ENCODE results near the gene EFHB.
"Not testable (repeated sequence)": the region's sequence is repeated elsewhere in the genome, so short reads cannot be mapped to it uniquely, and the experiment has no call there.

The EFHB gene

DNA sequence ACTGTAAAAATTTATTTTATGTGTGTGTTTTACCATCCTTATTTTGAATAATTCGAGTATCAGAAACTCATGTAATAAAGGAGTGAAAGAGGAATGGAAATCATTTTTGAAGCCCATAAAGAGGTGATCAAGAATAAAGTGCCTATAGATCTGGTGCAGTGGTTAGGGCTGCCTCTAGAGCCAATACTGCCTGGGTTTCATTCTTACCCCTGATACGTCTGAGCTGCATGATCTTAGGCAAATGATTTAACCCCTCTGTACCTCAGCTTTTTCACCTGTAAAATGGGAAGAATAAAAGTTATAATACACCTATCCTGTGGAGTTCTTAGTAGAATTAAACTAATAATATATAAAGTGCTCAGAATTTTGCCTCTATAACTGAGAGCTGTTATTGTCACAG is 30.4 kb downstream of the EFHB start:
- no peak overlapping the region for H3K4me3 ChIP-seq (ENCODE audit: low read length)
- TF ChIP-seq, protein P1, sequence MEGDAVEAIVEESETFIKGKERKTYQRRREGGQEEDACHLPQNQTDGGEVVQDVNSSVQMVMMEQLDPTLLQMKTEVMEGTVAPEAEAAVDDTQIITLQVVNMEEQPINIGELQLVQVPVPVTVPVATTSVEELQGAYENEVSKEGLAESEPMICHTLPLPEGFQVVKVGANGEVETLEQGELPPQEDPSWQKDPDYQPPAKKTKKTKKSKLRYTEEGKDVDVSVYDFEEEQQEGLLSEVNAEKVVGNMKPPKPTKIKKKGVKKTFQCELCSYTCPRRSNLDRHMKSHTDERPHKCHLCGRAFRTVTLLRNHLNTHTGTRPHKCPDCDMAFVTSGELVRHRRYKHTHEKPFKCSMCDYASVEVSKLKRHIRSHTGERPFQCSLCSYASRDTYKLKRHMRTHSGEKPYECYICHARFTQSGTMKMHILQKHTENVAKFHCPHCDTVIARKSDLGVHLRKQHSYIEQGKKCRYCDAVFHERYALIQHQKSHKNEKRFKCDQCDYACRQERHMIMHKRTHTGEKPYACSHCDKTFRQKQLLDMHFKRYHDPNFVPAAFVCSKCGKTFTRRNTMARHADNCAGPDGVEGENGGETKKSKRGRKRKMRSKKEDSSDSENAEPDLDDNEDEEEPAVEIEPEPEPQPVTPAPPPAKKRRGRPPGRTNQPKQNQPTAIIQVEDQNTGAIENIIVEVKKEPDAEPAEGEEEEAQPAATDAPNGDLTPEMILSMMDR (conservative IDR thresholded peaks at IDR 0.05; ENCODE audit: low read length) = no peak
- DNase-seq (ENCODE audit: low read depth) = no peak

DNA sequence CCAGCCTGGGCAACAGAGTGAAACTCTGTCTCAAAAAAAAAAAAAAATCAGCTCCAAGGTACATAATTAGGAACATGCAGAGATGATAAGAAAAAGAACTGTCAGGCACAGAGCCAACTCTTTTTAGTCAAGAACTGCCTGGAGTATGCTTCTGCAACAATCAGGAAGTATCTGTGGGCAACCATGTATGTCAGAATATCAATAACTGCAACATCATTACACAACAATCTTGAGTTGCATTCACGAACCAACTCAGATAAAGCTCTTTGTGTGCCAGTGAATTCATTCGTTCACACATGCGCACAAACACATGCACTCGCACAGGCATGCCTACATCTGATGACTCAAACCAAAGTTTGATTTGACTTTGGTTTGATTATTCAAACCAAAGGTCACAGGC is 32.1 kb downstream of the EFHB start:
- TF ChIP-seq, protein P1 (conservative IDR thresholded peaks at IDR 0.05; ENCODE audit: low read length) = no peak
- no peak overlapping the region for H3K4me3 ChIP-seq (ENCODE audit: low read length)
- no peak for DNase-seq (ENCODE audit: low read depth)

DNA sequence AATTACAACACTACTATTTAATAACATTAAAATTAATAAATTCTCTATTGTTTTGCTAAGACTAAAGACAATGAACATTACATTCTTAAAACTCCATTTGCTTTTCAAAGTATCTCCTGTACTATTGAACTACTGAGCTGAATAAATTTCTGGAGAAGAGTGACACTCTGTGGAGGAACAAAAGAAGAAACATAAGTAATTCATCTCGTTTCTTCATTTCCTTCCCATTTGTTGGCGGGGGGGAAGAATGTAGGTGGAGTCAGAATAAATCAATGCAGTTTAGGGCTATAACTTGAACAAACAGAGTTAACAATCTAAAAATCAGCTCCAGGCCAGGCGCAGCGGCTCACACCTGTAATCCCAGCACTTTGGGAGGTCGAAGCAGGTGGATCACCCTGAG is 32.7 kb downstream of the EFHB start:
- TF ChIP-seq, protein P1 (conservative IDR thresholded peaks at IDR 0.05; ENCODE audit: low read length) = no peak
- no peak for DNase-seq (ENCODE audit: low read depth)
- H3K4me3 ChIP-seq (ENCODE audit: low read length) = no peak overlapping the region

DNA sequence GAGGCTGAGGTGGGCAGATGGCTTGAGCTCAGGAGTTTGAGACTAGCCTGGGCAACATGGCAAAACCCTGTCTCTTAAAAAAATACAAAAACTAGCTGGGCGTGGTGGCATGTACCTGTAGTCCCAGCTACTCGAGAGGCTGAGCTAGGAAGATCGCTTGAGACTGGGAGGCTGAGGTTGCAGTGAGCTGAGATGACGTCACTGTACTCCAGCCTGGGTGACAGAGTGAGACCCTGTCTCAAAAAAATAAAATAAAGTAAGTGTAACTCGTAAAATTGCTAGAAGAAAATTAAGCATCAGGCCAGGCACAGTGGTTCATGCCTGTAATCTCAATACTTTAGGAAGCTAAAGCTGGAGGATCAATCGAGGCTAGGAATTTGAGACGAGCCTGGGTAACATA is 34.2 kb downstream of the EFHB start:
- not testable (repeated sequence) for H3K4me3 ChIP-seq (ENCODE audit: low read length); DNase-seq (ENCODE audit: low read depth)

DNA sequence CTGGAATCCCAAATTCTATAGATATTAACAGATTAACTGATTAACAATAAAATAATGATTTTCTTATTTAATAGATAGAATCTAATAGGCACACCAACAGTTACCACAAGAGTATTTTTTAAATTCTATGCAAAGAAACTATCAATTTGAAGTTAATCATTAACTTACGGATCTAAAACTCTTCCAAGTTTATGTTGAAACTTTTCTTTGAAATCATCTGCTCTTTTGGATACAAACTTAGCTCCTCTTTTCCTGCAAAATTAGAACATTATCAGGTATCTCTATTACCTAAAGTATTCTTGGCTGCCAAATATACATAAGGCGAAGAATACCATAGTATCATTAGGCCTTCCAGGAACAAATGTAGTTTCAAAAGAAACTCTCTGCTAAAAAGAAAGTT is 34.8 kb downstream of the EFHB start:
- H3K4me3 ChIP-seq (ENCODE audit: low read length) = no peak overlapping the region
- no peak for DNase-seq (ENCODE audit: low read depth)

DNA sequence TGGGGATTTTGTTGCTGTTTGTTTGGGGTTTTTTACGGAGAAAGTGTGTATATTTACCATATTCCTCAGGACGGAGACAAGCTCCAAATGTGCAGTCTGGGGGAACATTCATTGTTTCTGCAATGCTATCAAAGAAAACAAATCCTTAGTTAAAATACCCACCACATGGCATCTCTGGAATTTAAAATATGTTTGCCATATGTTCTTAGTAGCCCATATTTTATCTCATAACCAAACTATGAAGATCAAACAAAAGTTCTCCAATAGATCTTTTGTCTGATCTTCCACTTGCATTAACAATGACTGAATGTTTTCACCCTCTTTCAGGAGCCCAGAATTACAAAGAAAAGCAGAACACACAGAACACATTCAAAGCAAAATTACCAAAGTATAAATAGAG is 35.3 kb downstream of the EFHB start:
- TF ChIP-seq, protein P1 (conservative IDR thresholded peaks at IDR 0.05; ENCODE audit: low read length) = no peak
- H3K4me3 ChIP-seq (ENCODE audit: low read length) = no peak overlapping the region
- DNase-seq (ENCODE audit: low read depth) = peak; percentile 21

More for the DNA sequence above, 34.8 kb downstream of the EFHB start:
- TF ChIP-seq, protein P1 (conservative IDR thresholded peaks at IDR 0.05; ENCODE audit: low read length) = no peak

DNA sequence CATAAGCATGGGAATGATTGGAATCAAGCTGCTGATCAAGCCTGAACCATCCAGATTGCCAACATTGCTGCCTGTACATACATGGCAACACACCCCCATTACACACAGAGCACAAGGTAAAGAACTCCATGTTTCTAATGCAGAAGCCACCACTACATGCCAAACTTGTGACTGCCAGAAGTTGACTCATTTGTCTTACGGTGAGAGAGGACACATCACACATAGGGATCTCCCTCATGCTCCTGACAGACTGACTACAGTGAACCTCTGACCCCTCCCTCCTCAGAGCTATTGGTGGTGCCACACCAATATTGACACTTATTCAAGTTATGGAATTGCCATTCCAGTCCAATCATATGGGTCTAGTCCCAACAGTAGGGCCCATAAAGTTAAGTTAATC is 42.3 kb downstream of the EFHB start:
- TF ChIP-seq, protein P1 (conservative IDR thresholded peaks at IDR 0.05; ENCODE audit: low read length) = no peak
- peak; percentile 13 for DNase-seq (ENCODE audit: low read depth)

More for the DNA sequence above, 42.3 kb downstream of the EFHB start:
- H3K4me3 ChIP-seq (ENCODE audit: low read length) = no peak overlapping the region

Measured in AG10803 (cell line).